ENCODE results near the gene COX14.
A peak's percentile ranks its signal among the peaks of the same experiment; 100 is the strongest.
"Not testable (repeated sequence)": the region's sequence is repeated elsewhere in the genome, so short reads cannot be mapped to it uniquely, and the experiment has no call there.

COX14 gene

DNA sequence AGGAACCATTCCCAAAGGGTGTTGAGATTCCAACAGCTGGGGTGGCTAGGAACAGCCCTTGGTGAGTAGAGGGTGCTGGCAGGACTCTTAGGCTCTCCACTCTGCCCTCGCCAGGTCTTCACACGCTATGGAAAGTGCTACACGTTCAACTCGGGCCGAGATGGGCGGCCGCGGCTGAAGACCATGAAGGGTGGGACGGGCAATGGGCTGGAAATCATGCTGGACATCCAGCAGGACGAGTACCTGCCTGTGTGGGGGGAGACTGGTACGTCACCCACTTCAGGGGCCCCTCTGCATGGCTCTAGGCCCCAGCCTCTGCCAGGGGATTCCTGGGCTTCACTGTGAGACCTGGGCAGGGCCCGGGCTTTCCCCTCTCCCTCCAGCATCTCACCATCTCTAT lies 34.9 kb upstream of the COX14 start:
- DNase-seq (ENCODE audit: low read depth), result no peak
- no peak overlapping the region for H3K4me3 ChIP-seq (ENCODE audit: control insufficient read depth, low read depth, low read length)
- TF ChIP-seq CTCF (IDR thresholded peaks at IDR 0.05; ENCODE audit: control insufficient read depth, insufficient read depth, low read depth, low read length, missing control alignments), result no peak

GRCh38 chr12:50078281-50078680 lies 33.8 kb upstream of the COX14 start:
- no peak for TF ChIP-seq CTCF (IDR thresholded peaks at IDR 0.05; ENCODE audit: control insufficient read depth, insufficient read depth, low read depth, low read length, missing control alignments)
- H3K4me3 ChIP-seq (ENCODE audit: control insufficient read depth, low read depth, low read length), result no peak overlapping the region
- no peak for DNase-seq (ENCODE audit: low read depth)

DNA sequence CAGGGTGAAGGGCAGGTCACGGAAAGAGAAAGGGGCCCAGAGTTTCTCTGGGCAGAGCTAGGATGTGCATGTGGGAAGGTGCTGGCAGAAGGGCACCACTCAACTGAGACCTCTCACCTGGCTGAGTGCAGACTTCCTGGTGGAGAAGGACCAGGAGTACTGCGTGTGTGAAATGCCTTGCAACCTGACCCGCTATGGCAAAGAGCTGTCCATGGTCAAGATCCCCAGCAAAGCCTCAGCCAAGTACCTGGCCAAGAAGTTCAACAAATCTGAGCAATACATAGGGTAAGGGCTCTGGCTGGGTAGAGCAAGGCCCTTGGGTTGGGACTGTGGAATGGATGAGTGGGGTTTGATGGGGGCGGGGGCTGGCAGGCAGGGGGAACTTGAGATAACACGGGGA lies 32.3 kb upstream of the COX14 start:
- no peak overlapping the region for H3K4me3 ChIP-seq (ENCODE audit: control insufficient read depth, low read depth, low read length)
- DNase-seq (ENCODE audit: low read depth), result no peak
- no peak for TF ChIP-seq CTCF (IDR thresholded peaks at IDR 0.05; ENCODE audit: control insufficient read depth, insufficient read depth, low read depth, low read length, missing control alignments)

- DNase-seq (ENCODE audit: low read depth), result no peak
- TF ChIP-seq CTCF (IDR thresholded peaks at IDR 0.05; ENCODE audit: control insufficient read depth, insufficient read depth, low read depth, low read length, missing control alignments), result no peak
- H3K4me3 ChIP-seq (ENCODE audit: control insufficient read depth, low read depth, low read length), result no peak overlapping the region
Observed at GRCh38 chr12:50081096-50081808, 30.8 kb upstream of the COX14 start.

DNA sequence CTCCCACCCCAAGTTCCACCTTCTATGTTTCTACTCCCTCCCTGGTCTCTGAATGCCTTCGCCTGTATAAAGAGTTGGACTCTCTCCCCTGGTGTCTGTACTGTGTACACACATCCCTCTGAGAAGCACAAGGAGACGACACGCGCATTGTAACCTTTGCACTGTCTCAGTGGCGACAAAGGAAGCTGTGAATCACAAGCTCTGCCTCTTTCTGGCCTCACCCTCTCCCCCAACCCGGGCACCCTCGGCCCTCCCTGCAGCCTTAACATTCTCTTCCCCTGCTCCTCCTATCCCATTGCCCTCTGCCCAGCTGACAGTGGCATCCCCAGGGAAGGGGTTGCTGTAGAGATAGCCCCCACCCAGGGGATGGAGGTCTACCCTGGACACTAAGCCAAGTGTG lies 29.4 kb upstream of the COX14 start:
- TF ChIP-seq CTCF (IDR thresholded peaks at IDR 0.05; ENCODE audit: control insufficient read depth, insufficient read depth, low read depth, low read length, missing control alignments), result no peak
- H3K4me3 ChIP-seq (ENCODE audit: control insufficient read depth, low read depth, low read length), result no peak overlapping the region
- no peak for DNase-seq (ENCODE audit: low read depth)

DNA sequence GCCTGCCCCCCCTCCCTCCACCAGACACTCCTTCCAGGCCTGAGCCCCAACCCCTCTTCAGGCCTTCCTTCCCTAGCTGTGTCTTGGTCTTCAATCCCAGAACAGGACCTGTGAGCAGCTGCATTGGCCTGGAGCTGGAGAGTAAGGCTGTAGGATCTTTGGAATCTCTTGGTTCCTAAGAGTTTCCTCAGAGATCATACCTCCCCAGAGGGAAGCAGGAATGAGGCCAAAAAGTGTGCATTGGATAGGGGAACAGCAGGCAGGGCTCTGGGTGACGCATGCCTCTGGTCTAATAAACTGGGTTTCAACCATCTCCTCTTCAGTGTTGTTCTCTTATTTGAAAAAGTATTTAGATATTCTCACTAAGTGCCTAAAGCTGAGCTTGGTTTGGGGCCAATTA lies 28.7 kb upstream of the COX14 start:
- H3K4me3 ChIP-seq (ENCODE audit: control insufficient read depth, low read depth, low read length), result no peak overlapping the region
- no peak for TF ChIP-seq CTCF (IDR thresholded peaks at IDR 0.05; ENCODE audit: control insufficient read depth, insufficient read depth, low read depth, low read length, missing control alignments)
- DNase-seq (ENCODE audit: low read depth), result no peak

DNA sequence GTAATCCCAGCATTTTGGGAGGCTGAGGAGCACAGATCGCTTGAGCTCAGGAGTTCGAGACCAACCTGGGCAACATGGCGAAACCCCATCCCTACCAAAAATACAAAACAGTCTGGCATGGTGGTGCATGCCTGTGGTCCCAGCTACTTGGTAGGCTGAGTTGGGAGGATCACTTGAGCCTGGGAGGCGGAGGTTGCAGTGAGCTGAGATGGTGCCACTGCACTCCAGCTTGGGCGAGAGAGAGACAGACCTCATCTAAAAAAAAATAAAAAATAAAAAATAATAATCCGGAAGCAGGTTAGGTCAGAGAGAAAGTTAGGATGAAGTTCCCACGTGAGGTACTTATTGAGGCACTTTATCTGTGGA lies 27.6 kb upstream of the COX14 start:
- DNase-seq (ENCODE audit: low read depth), result not testable (repeated sequence)
- H3K4me3 ChIP-seq (ENCODE audit: control insufficient read depth, low read depth, low read length), result peak overlapping the region; percentile 74
